ENCODE measurements around the gene MSMB. TPM values are rescaled to one million over a fixed set of nuclear protein-coding genes. Genes with fewer than 3 reads are reported as not detected.

MSMB gene
- total and polyA plus RNA-seq, 9 of the 15 experiments (the other 6 are each of a cell fraction or from before 2014, with no cell fraction given) = 0.21 to 0.60 TPM; not detected in 7

- TF ChIP-seq ZNF766 (CRISPR knock-in tag; conservative IDR thresholded peaks at IDR 0.05) (0 out of 2 replicates have a peak, but pooled peaks have one; percentile 5), MIER1 (IDR thresholded peaks at IDR 0.05; ENCODE audit: low read depth) (no peak), ZBTB11 (CRISPR knock-in tag; IDR thresholded peaks at IDR 0.05) (no peak), ZNF740 (CRISPR knock-in tag; IDR thresholded peaks at IDR 0.05) (no peak), ZNF740 (tag; IDR thresholded peaks at IDR 0.05) (0 out of 4 replicates have a peak, but pooled peaks of 1 of the 2 experiments have one; percentile 28), ZNF24 (IDR thresholded peaks at IDR 0.05) (no peak), ZBTB40 (IDR thresholded peaks at IDR 0.05) (0 out of 2 replicates have a peak, but pooled peaks have one; percentile 7), ZBTB40 (CRISPR knock-in tag; IDR thresholded peaks at IDR 0.05) (no peak)
Observed at GRCh38 chr10:46019177-46019528, 26.9 kb downstream of the MSMB start (continued).
